Ishikawa (cell line): Measurements from ENCODE around the gene PELI2.

Source experiments
- CEBPB ChIP-seq: IDR thresholded peaks from 2 replicates; pipeline ENCODE4 v1.6.1; 2012
- CREB1 ChIP-seq: IDR thresholded peaks from 2 replicates; pipeline ENCODE4 v1.6.1; 2012; ENCODE audit warnings: low read depth
- EGR1 ChIP-seq: IDR thresholded peaks from 2 replicates; pipeline ENCODE4 v1.6.1; 2012
- EP300 ChIP-seq: IDR thresholded peaks from 2 replicates; pipeline ENCODE4 v1.6.1; 2012; ENCODE audit warnings: borderline replicate concordance
- FOXM1 ChIP-seq: IDR thresholded peaks from 2 replicates; pipeline ENCODE4 v1.6.1; 2012; ENCODE audit warnings: low read depth, borderline replicate concordance
- NFIC ChIP-seq: IDR thresholded peaks from 2 replicates; pipeline ENCODE4 v1.6.1; 2012
- RAD21 ChIP-seq: IDR thresholded peaks from 2 replicates; pipeline ENCODE4 v1.6.1; 2012; ENCODE audit warnings: low read depth
- TAF1 ChIP-seq: IDR thresholded peaks from 2 replicates; pipeline ENCODE4 v1.6.1; 2012; ENCODE audit warnings: low read depth, mild to moderate bottlenecking
- TCF12 ChIP-seq: IDR thresholded peaks from 2 replicates; pipeline ENCODE4 v1.6.1; 2012; ENCODE audit warnings: low read depth
- TEAD4 ChIP-seq: IDR thresholded peaks from 2 replicates; pipeline ENCODE4 v1.6.1; 2012
- YY1 ChIP-seq: IDR thresholded peaks from 2 replicates; pipeline ENCODE4 v1.6.1; 2012; ENCODE audit warnings: low read depth
- ZBTB7A ChIP-seq: IDR thresholded peaks from 2 replicates; pipeline ENCODE4 v1.6.1; 2012; ENCODE audit warnings: low read depth
- TF ChIP-seq, protein P1 (sequence below): IDR thresholded peaks from 2 replicates; pipeline ENCODE4 v1.6.1; 2012
- TF ChIP-seq, protein P2 (sequence below): IDR thresholded peaks from 2 replicates; pipeline ENCODE4 v1.6.1; 2012; ENCODE audit warnings: low read depth, mild to moderate bottlenecking
- TF ChIP-seq, protein P3 (sequence below): IDR thresholded peaks from 2 replicates; pipeline ENCODE4 v1.6.1; 2012

The PELI2 gene

DNA sequence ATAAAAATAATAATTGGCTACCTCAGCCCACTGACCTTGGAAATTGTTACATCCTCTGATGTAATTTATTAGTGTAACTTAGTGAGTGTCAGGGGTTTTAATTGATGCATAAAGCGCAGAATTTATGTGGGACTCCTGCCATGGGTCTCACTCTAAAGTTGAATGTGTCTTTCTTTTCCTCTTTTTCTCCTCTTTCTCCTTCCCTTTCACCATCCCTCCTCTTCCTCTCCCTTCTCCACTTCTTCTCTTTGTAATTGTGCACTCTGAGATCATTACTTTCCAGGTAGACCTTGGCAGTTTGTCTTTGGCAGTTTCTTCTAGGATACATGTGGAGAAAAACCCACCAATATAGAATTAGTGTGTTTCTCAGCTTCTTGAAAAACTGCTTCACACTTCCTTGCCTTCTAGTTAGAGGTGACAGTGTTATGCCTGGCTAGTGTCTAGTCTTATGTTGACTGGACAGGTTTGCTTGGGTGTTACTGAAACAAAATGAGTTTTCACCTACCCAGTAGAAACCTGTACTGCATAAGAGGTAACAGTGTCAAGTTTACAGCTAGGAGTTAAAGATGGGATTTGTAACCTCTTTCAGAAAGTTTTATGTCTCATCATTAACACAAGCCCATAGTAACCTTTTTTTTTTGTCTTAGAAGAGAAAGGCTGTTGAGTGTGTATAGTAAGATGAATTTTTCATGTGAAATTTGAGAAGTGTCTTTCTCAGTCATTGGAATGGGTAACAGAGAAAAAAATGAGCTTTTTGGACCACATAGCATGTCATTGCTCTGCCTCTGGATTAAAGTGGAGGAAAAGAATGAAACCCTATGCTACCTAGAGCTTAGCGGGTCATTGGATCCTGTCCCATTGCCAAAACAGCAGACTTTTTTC is 18.6 kb downstream of the PELI2 start:
- no peak for TF ChIP-seq RAD21
- TF ChIP-seq NFIC = peak; percentile 19; the same call in 1 of the 2 replicates
- TF ChIP-seq TCF12 = no peak

DNA sequence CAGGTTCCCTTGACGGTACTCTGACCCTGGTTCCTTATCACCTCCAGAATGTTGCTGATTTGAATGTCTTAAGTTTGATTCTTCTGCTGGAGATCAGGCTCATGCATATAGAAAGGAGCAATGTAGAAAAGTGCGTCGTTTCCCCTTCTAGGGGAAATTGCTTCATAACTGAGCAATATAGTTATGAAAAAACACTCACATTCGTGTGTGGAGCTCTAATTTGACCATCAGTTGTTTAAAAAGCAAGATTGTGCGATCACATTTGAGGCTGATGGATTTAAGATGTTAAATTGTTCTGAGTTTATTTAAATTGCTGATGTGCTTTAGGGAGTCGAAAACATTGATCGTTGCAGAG is 19.2 kb downstream of the PELI2 start:
- TF ChIP-seq TCF12 (no peak), TEAD4 (no peak)

DNA sequence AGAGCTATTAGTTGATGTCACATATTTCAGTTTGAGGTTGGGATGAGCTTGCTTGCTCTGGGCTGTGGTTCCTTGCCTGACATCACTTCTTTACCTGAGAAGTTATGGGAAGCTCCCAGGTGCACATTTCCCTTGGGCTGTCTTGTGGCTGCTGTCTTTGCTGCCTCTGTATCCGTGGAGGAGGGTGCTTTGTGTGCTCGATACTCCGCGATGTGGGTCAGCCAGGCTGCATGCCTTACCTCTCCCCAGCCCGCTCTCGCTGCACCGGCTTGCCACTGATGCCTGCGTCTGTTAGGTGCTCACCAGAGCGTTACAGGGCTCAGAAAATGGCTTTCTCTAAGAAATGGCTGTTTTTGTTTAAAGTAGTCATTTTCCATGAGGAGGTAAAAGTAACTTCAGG is 19.6 kb downstream of the PELI2 start:
- TF ChIP-seq NFIC (no peak), RAD21 (no peak), ZBTB7A (no peak), CREB1 (no peak), YY1 (no peak)
- TF ChIP-seq, protein P1, sequence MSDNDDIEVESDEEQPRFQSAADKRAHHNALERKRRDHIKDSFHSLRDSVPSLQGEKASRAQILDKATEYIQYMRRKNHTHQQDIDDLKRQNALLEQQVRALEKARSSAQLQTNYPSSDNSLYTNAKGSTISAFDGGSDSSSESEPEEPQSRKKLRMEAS = 0 out of 2 replicates have a peak, but pooled peaks have one; percentile 20
- TF ChIP-seq, protein P2, sequence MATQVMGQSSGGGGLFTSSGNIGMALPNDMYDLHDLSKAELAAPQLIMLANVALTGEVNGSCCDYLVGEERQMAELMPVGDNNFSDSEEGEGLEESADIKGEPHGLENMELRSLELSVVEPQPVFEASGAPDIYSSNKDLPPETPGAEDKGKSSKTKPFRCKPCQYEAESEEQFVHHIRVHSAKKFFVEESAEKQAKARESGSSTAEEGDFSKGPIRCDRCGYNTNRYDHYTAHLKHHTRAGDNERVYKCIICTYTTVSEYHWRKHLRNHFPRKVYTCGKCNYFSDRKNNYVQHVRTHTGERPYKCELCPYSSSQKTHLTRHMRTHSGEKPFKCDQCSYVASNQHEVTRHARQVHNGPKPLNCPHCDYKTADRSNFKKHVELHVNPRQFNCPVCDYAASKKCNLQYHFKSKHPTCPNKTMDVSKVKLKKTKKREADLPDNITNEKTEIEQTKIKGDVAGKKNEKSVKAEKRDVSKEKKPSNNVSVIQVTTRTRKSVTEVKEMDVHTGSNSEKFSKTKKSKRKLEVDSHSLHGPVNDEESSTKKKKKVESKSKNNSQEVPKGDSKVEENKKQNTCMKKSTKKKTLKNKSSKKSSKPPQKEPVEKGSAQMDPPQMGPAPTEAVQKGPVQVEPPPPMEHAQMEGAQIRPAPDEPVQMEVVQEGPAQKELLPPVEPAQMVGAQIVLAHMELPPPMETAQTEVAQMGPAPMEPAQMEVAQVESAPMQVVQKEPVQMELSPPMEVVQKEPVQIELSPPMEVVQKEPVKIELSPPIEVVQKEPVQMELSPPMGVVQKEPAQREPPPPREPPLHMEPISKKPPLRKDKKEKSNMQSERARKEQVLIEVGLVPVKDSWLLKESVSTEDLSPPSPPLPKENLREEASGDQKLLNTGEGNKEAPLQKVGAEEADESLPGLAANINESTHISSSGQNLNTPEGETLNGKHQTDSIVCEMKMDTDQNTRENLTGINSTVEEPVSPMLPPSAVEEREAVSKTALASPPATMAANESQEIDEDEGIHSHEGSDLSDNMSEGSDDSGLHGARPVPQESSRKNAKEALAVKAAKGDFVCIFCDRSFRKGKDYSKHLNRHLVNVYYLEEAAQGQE = no peak
- TF ChIP-seq, protein P3, sequence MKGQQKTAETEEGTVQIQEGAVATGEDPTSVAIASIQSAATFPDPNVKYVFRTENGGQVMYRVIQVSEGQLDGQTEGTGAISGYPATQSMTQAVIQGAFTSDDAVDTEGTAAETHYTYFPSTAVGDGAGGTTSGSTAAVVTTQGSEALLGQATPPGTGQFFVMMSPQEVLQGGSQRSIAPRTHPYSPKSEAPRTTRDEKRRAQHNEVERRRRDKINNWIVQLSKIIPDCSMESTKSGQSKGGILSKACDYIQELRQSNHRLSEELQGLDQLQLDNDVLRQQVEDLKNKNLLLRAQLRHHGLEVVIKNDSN = no peak

DNA sequence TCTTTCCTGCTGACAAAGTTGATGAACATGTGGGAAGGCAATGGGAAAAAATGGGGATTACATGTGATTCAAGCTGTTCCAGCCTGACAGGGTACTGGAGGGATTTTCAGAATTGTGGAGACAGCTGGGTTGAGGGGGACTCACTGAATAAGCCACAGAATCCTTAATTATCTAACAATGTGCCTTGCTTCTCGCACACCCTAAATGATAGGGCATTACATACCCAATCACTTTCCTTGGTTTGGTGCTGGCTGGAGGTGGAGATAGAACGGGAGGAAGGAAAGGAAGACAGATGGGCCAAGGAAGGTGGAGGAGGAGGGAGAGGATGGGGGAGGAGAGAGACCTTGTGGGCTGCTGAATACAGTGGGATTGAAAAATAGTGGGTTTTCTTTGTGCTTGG is 20.7 kb downstream of the PELI2 start:
- TF ChIP-seq, protein P1 = no peak
- TF ChIP-seq, protein P3 = no peak
- TF ChIP-seq, protein P2 = no peak
- TF ChIP-seq CEBPB (no peak), TEAD4 (no peak), TAF1 (no peak), EP300 (no peak), FOXM1 (no peak), EGR1 (no peak), ZBTB7A (no peak), TCF12 (no peak), NFIC (no peak)

DNA sequence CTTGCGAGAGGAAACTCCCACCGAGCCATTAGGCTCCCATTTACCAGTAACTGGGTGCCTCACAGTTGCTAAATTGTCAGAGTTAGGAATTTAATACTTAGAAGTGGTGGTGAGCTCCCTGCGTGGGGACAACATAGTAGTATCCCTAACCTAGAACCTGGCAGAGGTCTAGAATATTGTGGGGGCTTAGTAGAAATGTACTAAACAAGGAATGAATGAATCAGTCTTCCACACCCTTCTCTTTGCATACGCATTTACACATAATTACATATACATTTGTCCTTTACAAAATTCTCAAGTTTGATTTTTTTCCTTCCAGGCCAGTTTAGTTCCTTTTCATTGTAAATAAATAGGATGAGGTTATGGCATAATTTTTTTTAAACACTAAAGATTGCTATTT is 24.1 kb downstream of the PELI2 start:
- TF ChIP-seq, protein P3 = no peak
- TF ChIP-seq, protein P2 = no peak
- TF ChIP-seq TCF12 (no peak), ZBTB7A (no peak), RAD21 (no peak), CREB1 (no peak), TAF1 (no peak), TEAD4 (no peak), CEBPB (no peak), NFIC (no peak), FOXM1 (no peak), EGR1 (no peak), YY1 (no peak), EP300 (no peak)
- TF ChIP-seq, protein P1 = no peak
